Stromal cell of bone marrow (primary cell): Measurements from ENCODE around the gene PAX6.

Source experiments
- DNase-seq: peaks from one replicate; pipeline ENCODE4 v3.0.0-alpha.2; 2012; ENCODE audit warnings: low read depth

Gene PAX6

GRCh38 chr11:31808721-31809540, 2.2 kb downstream of the PAX6 start:
- no peak for DNase-seq

- DNase-seq, result no peak
These were observed 3.1 kb downstream of the PAX6 start for GRCh38 chr11:31807799-31808667.

DNA sequence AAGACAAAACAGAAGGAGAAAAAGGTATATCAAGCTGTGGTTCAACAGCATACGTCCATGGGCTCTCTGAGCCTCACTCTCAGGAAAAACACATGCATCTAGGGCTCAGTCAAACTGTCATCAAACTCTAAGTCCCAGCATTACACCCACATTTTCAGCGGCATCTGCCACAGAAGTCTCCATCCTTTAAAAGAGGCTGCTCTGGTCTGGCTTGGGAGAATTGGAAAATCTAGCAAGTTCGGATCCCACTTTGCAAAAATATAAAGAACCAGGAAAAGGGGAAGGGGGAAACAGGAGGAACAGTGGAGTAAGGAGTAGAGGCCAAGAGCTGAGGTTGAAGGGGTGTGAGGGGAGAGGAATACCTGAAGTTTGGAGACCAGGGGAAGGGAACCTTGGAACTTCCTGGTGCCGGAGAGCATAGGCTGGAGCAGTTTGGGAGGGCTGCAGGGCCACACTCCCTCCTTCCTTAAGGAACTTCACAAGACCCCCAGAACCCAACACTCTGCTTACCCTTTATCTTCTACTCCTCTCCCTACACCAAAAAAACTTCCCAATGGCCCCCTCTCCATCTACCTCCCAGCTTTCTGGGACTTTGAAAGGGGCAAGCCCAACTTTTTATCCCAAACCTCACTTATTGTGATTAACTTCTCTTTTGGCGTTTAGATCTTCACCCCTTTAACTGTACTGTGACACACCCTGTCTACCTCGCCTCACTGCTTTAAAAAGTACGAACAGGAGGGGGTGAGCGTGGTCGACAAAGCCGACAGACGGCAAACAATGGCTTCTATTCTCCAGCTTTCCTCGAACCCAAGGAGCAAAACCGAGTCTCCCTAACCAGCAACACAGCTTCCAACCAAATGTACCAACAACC, 4.0 kb downstream of the PAX6 start:
- DNase-seq, result no peak

GRCh38 chr11:31806186-31806927, 4.8 kb downstream of the PAX6 start:
- no peak for DNase-seq

GRCh38 chr11:31805629-31806185, 5.4 kb downstream of the PAX6 start:
- DNase-seq, result no peak

GRCh38 chr11:31805037-31805628, 6.0 kb downstream of the PAX6 start:
- DNase-seq, result no peak

DNA sequence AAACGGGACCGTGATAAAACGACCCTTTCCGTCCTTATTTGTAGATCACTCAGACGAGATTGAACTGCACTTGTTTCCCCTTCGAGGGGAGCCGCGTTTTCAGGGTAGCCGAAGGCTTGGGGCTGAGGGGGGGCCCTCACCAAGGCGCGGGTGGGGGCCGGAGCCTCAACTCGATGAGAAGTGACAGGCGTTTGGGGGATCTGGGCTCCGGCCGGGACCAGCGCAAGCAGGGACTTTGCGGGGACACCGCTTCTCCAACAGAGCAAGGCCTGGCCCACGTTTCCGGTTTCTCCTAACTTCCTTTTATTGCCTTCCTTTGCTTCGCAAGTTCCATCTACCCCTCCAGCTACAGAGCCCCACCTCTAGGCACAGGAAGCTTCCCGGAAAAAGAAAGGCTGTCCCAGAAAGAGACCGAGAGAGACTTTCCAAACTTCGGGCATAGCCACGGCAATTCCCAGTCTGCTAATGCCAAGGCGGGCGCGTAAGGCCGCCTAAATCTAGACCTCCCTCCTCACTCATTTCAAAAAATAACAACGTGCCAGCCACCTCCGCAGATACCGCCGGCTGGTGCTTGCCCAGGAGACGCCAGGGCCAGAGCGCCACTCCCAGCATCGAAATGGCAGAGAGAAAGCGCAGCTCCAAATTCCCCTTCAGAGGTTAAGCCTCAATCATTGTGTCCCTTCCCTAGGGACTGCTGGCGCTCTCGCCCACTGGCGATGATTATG, 6.6 kb downstream of the PAX6 start:
- DNase-seq, result no peak

GRCh38 chr11:31803813-31804311, 7.3 kb downstream of the PAX6 start:
- no peak for DNase-seq

DNA sequence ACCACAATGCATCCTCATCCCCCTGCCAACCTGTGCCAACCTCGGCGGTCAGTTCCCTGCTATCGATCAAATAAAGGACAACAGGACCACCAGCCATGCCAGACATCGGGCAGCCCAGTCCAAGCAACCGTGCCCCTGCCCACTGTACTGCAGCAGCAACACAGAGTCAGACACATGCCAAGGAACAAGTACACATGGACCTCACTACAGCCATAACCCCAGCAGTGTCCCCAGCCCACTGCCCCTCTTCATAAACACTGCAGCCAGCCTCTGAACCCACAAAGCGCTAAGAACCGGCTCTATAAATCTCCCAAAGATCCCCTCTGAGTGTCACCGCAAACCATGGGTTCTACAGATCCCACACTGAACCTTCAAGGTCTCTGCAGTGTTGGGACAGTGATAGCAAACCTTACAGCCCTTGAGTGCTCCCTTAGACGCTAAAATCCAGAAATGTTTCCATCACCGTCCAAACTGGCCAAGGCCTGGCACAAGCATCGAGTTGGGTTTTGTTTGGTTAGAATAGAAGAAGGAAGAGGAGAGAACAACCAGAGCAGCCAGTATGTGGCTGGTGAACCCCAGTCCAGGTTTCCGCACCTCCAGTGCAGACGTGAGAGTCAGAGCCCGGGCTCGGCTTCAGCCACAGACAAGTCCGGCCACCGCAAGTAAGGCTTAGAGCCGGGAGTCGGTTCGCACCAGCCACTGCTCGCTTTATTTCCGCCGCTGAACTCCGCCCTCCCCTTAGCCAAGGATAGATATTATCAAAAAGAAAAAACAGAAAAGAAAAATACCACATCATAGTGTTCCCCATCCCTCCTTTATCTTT, 7.9 kb downstream of the PAX6 start:
- no peak for DNase-seq

GRCh38 chr11:31802609-31802989, 8.5 kb downstream of the PAX6 start:
- no peak for DNase-seq

DNA sequence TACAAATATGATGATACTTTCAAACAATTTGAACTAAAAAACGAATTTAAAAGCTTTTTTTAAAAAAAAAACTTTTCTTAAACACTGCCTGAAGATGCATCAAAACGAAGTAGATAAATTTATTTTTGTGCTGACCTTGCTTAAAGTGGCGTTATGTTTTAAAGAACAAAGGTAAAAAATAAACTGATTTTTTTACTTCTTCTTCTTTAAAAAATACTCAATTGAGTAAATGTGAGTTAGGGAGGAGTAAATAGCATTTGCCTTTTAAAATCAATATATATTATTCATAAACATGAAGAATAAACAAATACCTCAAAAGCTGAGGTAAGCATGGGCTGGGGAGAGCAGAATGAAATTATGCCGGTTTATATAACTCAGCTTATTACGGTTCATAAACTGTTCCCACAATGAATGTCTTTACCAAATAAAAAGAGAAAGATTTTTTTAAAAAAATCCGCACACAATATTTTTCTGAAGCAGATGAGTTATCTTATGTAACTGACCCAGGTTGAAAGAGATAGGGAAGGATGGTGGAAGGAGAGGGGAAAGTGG, 9.0 kb downstream of the PAX6 start:
- DNase-seq, result no peak

DNA sequence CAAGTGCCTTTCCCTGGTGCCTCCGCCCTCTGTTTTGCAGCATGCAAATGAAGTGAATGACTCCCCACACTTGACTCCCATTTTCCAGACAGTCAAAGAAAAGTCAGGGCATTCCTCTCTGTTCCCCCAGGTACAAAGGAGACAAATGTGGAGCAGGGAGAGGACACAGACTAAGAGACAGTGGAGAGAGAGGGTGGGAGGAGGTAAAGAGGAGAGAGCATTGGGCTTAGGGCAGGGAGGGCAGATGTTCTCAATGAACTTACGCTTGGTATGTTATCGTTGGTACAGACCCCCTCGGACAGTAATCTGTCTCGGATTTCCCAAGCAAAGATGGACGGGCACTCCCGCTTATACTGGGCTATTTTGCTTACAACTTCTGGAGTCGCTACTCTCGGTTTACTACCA, 9.8 kb downstream of the PAX6 start:
- DNase-seq, result no peak

DNA sequence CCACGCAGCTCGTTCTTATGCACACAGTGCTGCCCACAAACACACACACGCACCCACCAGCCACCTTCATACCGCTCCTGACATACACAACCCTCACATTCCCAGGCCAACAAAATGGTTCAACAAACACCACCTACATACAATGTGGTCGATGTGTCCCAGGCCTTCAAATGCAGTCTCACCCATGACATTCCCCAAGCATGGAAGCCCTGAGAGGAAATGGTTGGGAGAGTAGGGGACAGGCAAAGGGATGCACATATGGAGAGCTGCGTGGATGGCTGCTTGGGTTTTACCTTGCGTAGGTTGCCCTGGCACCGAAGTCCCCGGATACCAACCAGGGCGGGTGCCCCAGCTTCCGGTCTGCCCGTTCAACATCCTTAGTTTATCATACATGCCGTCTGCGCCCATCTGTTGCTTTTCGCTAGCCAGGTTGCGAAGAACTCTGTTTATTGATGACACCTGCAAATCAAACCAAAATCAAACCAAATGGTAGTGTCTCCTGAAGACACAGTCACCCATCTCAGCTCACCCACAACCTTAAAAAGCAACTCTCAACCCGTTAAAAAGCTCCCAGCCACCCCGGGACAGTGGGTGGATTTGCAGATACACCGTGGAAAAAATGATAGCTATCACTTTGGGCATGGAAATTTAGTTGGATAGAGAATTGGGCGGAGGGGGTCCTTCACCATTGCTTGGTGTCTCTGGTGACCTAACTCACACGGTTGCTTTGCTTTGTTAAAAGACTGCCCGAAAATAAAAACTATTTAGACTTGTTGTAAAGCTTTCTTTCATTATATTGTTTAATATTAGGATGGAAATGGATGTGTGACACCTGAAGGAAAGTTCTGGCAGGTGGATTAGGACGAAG, 10.5 kb downstream of the PAX6 start:
- DNase-seq, result no peak

GRCh38 chr11:31799435-31800397, 11.4 kb downstream of the PAX6 start:
- DNase-seq, result no peak

DNA sequence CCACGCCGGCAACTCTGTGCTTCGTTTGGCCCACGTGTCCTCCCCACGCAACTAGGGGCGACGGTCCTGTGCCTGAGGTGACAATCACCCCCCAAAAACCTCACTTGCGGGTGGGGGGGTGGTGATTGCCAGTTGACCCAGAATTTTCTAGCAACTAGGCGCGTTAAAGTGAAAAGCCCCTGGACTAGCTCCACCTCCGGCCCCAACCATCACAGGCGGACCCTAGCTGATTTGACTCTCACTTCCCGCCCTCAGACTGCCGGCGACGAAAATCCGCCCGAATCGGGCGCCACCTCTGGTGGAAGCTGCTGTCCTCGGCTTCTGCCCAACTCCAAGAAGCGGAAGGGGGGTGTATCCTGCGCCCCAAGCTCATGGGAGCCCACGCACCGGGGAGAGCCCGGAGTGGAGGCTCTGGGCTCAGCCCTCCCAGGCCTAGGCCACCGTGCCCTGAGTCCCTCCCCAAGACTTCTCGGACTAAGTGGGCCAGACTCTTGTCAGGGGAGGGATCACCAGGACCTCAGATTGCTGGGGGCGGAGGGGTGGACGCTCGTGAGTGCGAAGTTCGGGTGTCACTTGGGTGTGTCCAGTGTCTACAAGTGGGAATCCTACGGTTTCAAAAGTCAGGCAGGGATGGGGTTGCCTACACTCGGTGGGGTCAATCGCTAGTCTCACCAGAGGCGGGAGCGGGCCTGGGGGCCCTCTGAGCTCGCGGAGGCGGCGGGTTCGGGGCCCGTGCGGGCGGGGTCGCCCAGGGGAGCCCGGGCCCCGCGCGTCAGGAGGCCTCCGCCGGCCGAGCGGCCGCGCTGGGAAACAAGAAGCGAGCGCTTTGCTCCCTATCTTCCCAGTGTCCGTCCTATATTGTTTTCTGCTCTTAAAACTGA, 12.3 kb downstream of the PAX6 start:
- no peak for DNase-seq
